Measurements from ENCODE around the gene PEX26.
A peak's percentile ranks its signal among the peaks of the same experiment; 100 is the strongest.
"Not testable (repeated sequence)": the region's sequence is repeated elsewhere in the genome, so short reads cannot be mapped to it uniquely, and the experiment has no call there.

PEX26 gene

GRCh38 chr22:18056807-18057474 is 20.8 kb upstream of the PEX26 start:
- DNase-seq = peak in 1 of 3 experiments; percentile 22

DNA sequence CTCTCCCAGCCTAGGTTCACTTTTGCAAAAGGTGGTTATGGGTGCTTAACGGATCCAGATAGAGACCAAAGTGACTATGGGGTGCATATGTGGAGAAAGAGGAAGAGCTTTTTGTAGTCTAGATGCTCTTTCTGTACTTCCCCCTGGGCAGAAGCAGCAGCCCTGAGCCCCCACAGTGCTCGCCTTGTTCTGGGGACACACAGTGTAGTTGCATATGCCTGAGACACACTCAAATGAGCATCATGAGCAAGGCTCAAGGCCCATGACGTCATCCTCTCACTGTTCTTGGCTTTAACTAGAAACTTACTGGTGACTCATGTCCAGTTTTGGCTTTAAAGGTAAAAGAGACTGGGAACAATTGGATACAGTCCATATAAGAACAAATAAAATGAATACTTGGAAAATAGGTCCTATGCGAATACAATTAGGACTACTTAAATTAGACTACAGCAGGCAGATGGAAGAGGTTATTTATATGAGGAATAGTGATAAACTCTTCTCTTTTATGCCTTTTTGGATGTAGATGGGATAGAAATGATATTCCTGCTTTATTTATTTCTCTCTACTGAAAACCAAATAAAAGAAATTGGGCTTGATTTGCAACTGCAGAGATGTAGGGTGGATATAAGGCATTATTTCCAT is 20.1 kb upstream of the PEX26 start:
- no peak for DNase-seq

GRCh38 chr22:18058371-18059093 is 19.3 kb upstream of the PEX26 start:
- no peak for DNase-seq

GRCh38 chr22:18059094-18059417 is 18.7 kb upstream of the PEX26 start:
- DNase-seq = no peak

- no peak for DNase-seq
Observed at GRCh38 chr22:18059473-18059872, 18.3 kb upstream of the PEX26 start.

GRCh38 chr22:18059991-18060390 is 17.8 kb upstream of the PEX26 start:
- DNase-seq = no peak

- no peak for DNase-seq
Observed at GRCh38 chr22:18060646-18061620, 16.9 kb upstream of the PEX26 start.

DNA sequence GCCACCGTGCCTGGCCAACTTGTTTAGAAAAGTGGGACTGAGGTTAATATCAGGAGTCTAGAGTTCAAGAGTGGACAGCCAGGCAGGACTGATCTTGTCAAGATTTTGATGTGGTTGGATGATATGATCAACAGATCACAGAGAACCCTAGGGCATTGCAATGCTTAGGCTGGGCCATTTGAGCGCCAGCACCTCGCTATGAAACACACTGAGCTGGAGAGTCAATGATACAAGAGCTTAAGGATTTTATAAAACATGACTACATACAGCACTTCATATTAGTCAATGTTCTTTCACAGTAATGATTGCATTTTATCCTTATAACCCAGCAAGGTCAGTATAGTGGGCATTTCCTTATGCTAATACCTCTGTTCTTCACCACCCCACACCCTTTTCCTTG is 15.4 kb upstream of the PEX26 start:
- no peak for DNase-seq

DNA sequence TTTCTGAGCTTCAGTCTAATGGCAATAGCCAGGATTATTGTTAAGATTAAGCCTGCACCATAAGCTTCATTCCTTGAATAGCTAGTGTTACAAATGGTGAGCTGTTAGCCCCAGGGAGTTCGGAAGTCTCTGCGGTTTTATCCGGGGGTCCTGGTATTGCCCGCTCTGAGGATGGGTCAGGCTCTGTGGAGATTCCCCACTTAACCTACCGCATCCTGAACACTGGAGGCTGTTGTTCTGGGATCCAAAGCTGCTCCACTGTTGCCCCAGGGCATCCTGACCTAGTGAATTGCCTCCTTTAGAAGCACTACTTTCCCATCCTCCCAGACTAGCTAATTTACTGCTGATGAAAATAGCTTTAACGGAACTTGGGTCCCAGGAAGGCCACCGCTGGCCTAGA is 14.5 kb upstream of the PEX26 start:
- no peak for DNase-seq

- not testable (repeated sequence) for DNase-seq
Observed at GRCh38 chr22:18063715-18064114, 14.1 kb upstream of the PEX26 start.

- no peak for DNase-seq
Observed at GRCh38 chr22:18064636-18065035, 13.2 kb upstream of the PEX26 start.

- DNase-seq = no peak
Observed at GRCh38 chr22:18065256-18065655, 12.5 kb upstream of the PEX26 start.

- DNase-seq = no peak
Observed at GRCh38 chr22:18066181-18066859, 11.5 kb upstream of the PEX26 start.

- no peak for DNase-seq
Observed at GRCh38 chr22:18067121-18067520, 10.7 kb upstream of the PEX26 start.

DNA sequence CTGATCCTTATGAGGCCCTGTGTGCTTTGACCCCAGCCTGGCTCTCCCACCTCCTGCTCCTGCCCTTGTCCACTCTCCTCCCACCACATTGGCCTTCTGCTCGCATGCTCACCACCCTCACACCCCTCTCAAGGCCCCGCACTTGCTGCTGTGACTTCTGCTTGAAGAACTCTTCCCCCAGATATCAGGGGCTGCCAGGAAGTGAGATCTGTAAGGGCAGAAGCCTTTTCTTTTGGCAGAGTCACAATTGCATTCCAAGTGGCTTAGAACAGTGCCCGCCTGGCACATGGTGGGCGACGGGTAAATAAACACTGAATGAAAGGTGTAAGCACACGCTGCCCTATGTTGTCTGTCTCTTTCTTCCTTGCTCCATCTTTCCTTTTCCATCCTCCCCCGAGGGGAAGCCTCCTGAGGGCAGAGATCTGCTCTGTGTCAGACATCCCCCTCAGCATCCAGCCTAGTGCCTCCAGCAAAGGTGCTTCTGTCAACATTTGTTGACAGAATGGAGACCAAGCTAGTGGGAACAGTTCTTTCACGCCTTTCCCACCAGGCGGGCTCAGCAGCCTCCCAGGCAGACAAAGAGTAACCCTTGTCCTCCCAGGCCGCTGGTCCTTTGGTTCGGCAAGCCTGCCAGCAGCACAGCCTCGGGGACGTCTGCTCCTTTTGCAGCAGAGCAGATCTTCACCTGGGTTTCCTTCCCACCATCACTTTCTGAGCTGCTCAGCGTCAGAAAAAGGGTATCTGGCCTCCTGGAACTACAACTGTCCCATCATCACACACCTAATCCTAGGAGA is 10.0 kb upstream of the PEX26 start:
- DNase-seq = no peak

DNA sequence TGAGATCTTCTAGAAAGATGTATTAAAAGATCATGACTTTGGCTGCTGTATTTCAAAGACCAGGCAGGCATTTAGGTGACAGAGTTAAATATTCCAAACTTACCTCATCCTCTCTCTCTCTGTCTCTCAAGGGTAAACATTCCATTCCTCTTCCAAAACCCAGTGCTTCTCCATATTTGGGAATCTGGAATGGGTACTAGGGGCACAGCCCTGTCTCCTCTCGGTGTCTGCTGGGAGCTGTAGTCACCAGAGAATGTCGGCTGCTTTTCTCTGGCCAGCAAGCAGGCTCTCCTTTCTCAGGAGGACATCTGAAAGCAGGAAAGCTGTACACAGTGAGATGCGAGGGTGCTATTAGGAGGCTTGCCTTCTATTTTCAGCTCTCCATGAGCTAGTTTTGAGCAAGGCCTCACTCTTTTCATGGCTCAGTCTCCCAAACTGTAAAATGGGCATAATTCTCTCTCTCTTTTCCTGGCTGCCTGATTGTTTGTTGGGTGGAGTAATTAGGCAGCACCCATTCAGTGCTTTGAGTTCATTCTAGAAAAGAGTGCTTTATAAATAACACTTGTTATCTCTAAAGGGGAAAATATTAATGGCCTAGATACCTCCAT is 9.3 kb upstream of the PEX26 start:
- no peak for DNase-seq

DNA sequence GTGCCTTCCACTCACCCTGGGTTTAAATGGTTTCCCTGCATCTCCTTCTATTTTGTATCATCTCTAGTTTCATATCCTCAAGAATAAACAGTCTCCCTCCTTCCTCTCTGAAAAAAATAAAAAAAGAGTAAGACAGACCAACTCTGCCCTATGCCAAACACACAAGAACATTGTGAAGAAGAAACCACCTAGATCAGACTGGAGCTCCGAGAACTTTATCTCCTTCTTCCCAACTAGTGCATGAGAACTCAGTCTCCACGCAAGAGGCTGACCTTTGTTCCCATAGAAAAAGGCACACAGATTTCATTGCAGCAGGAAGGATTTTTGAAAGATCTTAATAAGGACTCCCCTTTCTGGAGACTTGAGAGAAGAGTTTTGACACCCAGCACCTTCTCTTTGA is 8.7 kb upstream of the PEX26 start:
- no peak for DNase-seq

DNA sequence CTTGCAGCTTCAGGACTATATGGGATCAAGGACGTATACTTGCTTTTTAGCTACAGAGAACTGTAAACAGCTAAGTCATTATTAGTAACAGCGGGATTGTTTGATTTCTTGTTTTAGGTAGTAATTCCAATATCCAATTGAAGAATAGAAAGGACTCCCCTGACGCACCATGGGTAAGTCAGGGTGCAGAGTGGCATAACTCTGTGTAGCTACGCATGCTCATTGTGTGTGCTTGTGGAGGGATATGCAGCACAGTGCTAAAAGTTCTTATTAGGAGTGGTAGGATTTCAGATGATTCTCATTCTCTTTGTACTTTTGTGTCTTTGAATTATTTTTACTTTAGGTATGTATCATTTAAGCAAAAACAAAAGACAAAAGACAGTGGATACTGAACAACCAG is 7.7 kb upstream of the PEX26 start:
- peak in 1 of 3 experiments; percentile 25 for DNase-seq

- DNase-seq = peak in 2 of 3 experiments; percentile 32 to 43
Observed at GRCh38 chr22:18070556-18071306, 7.1 kb upstream of the PEX26 start.

DNA sequence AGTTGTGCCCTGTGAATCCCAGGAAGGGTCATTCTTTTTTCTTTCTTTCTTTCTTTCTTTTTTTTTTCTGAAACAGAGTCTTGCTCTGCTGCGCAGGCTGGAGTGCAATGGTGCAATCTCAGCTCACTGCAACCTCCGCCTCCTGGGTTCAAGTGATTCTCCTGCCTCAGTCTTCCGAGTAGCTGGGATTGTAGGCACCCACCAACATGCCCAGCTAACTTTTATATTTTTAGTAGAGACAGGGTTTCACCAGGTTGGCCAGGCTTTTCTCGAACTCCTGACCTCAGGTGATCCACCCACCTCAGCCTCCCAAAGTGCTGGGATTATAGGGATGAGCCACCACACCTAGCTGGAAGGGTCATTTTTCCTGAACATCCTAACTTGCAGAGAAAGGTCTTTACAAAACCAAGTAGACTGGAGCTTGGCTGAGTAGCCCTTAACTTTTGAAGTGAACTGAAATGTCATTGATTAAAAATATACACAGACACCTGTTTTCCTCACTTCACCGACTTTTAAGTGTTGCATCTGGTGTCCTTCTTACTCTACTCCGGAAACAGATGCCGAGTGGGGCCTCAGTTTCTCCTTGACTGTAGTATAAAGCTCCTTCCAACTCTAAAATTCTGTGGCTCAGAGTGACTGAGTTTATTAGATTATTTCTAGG is 6.4 kb upstream of the PEX26 start:
- DNase-seq = not testable (repeated sequence)

Data from NCI-H1417 (cell line).